ENCODE results near the gene KRTAP4-8. TPM values are rescaled to one million over a fixed set of nuclear protein-coding genes. Genes with fewer than 3 reads are reported as not detected.
A peak's percentile ranks its signal among the peaks of the same experiment; 100 is the strongest.

The KRTAP4-8 gene
- polyA plus RNA-seq, 1 donor (not counting 4 experiments of a cell fraction or from before 2014, with no cell fraction given) = not detected

DNA sequence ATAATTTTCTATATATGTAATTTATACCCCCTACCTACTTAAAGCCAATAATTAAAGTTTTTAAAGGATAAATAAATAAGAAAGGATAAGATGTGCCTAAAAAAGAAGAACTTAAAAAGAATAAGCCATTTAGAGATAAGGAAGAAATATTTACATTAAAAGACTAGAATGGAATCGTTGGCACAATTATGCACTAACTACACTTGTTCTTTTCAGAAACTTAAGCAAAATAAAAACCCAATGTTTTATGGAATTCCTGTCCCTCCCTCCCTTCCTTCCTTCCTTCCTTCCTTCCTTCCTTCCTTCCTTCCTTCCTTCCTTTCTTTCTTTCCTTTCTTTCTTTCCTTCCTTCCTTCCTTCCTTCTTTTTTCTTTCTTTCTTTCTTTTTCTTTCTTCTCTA, 46.9 kb upstream of the KRTAP4-8 start:
- Histone ChIP-seq H3K4me2 (ENCODE audit: control insufficient read depth, extremely low read depth, insufficient read depth, low read depth, low read length) (no peak overlapping the region), H3K9me3 (ENCODE audit: control insufficient read depth, low read depth, low read length) (peaks cover 8% of the 10 kb centered on the region), H3K79me2 (ENCODE audit: control insufficient read depth, insufficient read depth, low read length) (no peaks in the 10 kb centered on the region), H3K36me3 (ENCODE audit: control insufficient read depth in 2 of 2, extremely low read depth in 1 of 2, insufficient read depth in 2 of 2, low read length in 2 of 2) (no peaks in the 10 kb centered on the region), H2AFZ (ENCODE audit: control insufficient read depth, low read length) (no peak overlapping the region), H3K27ac (ENCODE audit: control insufficient read depth, insufficient read depth, low read length) (no peak overlapping the region), H3K9me1 (ENCODE audit: control insufficient read depth, extremely low read depth, insufficient read depth, low read length) (no peaks in the 10 kb centered on the region), H3K4me3 (ENCODE audit: control insufficient read depth in 2 of 3, extremely low read depth in 1 of 3, insufficient read depth in 2 of 3, low read depth in 1 of 3, low read length in 3 of 3) (no peak overlapping the region), H3K27me3 (ENCODE audit: control insufficient read depth, extremely low read depth, insufficient read depth, low read length) (no peaks in the 10 kb centered on the region), H3K4me1 (ENCODE audit: control insufficient read depth, extremely low read depth, insufficient read depth, low read length) (peaks cover 8% of the 10 kb centered on the region), H4K20me1 (ENCODE audit: control insufficient read depth, extremely low read depth, insufficient read depth, low read length) (no peaks in the 10 kb centered on the region), H3K9ac (ENCODE audit: control insufficient read depth, extremely low read depth, insufficient read depth, low read length) (no peak overlapping the region)
- DNase-seq (ENCODE audit: low read depth, low spot score) (no peak), FAIRE-seq (no peak)
- no peak for TF ChIP-seq EZH2 (IDR thresholded peaks at IDR 0.05; ENCODE audit: low read length)
- TF ChIP-seq, protein P1, sequence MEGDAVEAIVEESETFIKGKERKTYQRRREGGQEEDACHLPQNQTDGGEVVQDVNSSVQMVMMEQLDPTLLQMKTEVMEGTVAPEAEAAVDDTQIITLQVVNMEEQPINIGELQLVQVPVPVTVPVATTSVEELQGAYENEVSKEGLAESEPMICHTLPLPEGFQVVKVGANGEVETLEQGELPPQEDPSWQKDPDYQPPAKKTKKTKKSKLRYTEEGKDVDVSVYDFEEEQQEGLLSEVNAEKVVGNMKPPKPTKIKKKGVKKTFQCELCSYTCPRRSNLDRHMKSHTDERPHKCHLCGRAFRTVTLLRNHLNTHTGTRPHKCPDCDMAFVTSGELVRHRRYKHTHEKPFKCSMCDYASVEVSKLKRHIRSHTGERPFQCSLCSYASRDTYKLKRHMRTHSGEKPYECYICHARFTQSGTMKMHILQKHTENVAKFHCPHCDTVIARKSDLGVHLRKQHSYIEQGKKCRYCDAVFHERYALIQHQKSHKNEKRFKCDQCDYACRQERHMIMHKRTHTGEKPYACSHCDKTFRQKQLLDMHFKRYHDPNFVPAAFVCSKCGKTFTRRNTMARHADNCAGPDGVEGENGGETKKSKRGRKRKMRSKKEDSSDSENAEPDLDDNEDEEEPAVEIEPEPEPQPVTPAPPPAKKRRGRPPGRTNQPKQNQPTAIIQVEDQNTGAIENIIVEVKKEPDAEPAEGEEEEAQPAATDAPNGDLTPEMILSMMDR (optimal IDR thresholded peaks at IDR 0.05 in 1 of 3, IDR thresholded peaks at IDR 0.05 in 1 of 3, conservative IDR thresholded peaks at IDR 0.05 in 1 of 3; ENCODE audit: extremely low read depth in 1 of 3, insufficient read depth in 2 of 3, low read length in 3 of 3) = no peak
- dilution Hi-C loops (cut with MboI; ENCODE audit: extremely low pct_ligation_motif_present, low sequenced_read_pairs) = no loop called here

DNA sequence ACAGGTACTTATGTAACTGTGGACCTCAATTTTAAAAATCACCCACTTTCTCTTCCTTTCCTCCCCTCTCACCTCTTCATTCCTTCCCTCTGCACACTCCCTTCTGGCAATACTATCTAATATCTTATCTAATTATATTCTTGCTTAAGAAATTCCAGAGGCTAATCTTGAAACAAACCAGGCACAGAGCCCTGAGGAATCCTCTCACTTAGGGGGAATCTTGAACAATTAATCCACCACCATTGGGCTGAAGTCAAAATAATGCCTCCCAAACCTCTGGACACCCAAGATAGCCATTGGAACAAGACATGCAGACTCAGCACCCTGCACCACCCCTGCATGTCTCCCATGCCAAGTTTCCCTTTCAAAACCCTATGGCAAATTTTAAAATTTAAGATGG, 43.4 kb upstream of the KRTAP4-8 start:
- Histone ChIP-seq H3K9me1 (ENCODE audit: control insufficient read depth, extremely low read depth, insufficient read depth, low read length) (no peaks in the 10 kb centered on the region), H4K20me1 (ENCODE audit: control insufficient read depth, extremely low read depth, insufficient read depth, low read length) (no peaks in the 10 kb centered on the region), H3K4me3 (ENCODE audit: control insufficient read depth in 2 of 3, extremely low read depth in 1 of 3, insufficient read depth in 2 of 3, low read depth in 1 of 3, low read length in 3 of 3) (no peak overlapping the region), H3K9ac (ENCODE audit: control insufficient read depth, extremely low read depth, insufficient read depth, low read length) (no peak overlapping the region), H3K27ac (ENCODE audit: control insufficient read depth, insufficient read depth, low read length) (peak overlapping the region; percentile 59), H3K36me3 (ENCODE audit: control insufficient read depth in 2 of 2, extremely low read depth in 1 of 2, insufficient read depth in 2 of 2, low read length in 2 of 2) (no peaks in the 10 kb centered on the region), H3K79me2 (ENCODE audit: control insufficient read depth, insufficient read depth, low read length) (no peaks in the 10 kb centered on the region), H2AFZ (ENCODE audit: control insufficient read depth, low read length) (no peak overlapping the region), H3K4me2 (ENCODE audit: control insufficient read depth, extremely low read depth, insufficient read depth, low read depth, low read length) (no peak overlapping the region), H3K4me1 (ENCODE audit: control insufficient read depth, extremely low read depth, insufficient read depth, low read length) (peaks cover 8% of the 10 kb centered on the region), H3K27me3 (ENCODE audit: control insufficient read depth, extremely low read depth, insufficient read depth, low read length) (no peaks in the 10 kb centered on the region), H3K9me3 (ENCODE audit: control insufficient read depth, low read depth, low read length) (peaks cover 8% of the 10 kb centered on the region)
- dilution Hi-C loops (cut with MboI; ENCODE audit: extremely low pct_ligation_motif_present, low sequenced_read_pairs) = no loop called here
- DNase-seq (ENCODE audit: low read depth, low spot score) (no peak), FAIRE-seq (no peak)
- TF ChIP-seq EZH2 (IDR thresholded peaks at IDR 0.05; ENCODE audit: low read length) = no peak

All from keratinocyte (primary cell).